ENCODE results near the gene GID8.

DNA sequence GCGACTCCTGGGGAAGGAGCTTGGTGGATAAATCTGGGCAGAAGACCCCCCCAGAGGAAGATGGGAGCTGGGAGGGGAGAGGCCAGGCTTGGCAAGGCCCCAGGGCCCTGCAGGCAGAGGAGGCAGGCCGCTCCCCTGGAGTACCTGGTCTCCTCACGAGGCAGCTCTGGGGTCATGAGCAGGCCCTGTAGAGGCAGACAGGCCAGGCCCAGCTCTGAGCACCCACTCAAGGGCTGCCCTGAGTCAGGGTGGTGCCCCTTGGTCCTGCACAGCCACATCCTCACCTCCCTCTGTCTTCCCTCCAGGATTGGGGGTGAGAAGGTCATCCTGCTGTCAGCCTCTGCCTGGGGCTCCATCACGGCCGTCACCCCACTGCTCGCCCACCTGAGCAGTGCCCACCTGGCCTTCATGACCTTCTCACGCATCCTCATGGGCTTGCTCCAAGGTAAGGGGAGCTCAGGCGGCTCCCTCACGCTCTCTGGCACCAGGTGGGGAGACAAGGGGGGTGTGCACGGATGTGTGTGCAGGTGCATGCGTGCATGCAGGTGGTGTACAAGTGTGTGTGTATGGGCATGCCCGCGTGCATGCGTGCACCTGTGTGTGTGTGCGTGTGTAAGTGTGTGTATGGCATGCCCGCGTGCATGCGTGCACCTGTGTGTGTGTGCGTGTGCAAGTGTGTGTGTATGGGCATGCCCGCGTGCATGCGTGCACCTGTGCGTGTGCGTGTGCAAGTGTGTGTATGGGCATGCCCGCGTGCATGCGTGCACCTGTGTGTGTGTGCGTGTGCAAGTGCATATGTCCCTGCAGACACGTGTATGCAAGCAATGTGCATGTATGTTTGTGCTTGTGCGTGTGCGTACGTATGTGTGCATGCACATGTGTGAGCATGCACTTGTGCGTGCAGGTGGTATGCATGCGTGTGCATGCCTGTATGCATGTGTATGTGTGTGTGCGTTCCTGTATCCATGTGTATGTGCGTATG lies 19.5 kb downstream of the GID8 start:
- TF ChIP-seq CBX3 (IDR thresholded peaks at IDR 0.05; ENCODE audit: low read depth) (no peak), SIN3A (IDR thresholded peaks at IDR 0.05; ENCODE audit: low read depth) (no peak), SRF (IDR thresholded peaks at IDR 0.05; ENCODE audit: low read depth) (no peak), POLR2AphosphoS5 (IDR thresholded peaks at IDR 0.05; ENCODE audit: low read depth, low read length) (no peak)
- TF ChIP-seq, protein P1, sequence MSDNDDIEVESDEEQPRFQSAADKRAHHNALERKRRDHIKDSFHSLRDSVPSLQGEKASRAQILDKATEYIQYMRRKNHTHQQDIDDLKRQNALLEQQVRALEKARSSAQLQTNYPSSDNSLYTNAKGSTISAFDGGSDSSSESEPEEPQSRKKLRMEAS (IDR thresholded peaks at IDR 0.05), result no peak
